GM12875 (cell line): ENCODE data around the gene CLEC16A.

Experiments used
- H3K4me3 ChIP-seq: one replicate; pipeline ENCODE4 v1.5.1; 2011; ENCODE audit warnings: low read depth, low read length, control low read depth
- CTCF ChIP-seq: IDR thresholded peaks from 2 replicates; pipeline ENCODE4 v1.5.1; 2011; ENCODE audit warnings: low read depth, mild to moderate bottlenecking, control low read depth, inconsistent platforms, low read length, moderate library complexity, borderline replicate concordance; ENCODE audit not compliant: insufficient read depth

CLEC16A gene

DNA sequence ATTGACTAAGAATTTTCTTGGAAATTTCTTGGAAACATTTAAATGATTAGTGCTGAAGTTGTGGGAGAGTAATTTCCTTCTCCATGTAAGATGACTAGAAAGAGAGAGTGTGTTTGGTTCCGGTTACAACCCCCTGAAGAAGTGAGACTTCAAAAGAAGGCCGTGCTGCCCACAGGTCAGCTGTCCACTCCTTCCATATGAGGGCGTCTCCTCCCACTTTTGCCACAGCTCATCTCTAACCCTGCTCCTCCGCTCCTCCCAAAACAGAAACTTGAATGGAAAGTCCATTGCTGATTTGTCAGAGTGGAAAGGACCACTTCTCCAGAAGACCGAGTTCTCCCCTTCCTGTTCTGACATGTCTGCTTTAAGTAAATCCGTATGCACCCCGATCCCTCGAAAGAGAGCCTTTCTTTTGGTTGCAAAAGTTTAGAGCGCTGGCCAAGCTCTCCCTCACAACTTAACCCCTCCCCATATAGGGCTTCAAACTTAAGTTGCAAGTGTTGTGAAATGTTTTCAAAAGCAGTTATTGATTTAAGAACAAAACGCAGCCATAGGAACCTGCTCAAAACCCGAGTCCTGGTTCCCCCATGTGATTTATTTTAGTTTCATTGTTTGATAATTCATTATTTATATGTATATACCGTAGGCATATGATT, 182.2 kb downstream of the CLEC16A start:
- TF ChIP-seq CTCF: no peak
- no peak overlapping the region for H3K4me3 ChIP-seq

DNA sequence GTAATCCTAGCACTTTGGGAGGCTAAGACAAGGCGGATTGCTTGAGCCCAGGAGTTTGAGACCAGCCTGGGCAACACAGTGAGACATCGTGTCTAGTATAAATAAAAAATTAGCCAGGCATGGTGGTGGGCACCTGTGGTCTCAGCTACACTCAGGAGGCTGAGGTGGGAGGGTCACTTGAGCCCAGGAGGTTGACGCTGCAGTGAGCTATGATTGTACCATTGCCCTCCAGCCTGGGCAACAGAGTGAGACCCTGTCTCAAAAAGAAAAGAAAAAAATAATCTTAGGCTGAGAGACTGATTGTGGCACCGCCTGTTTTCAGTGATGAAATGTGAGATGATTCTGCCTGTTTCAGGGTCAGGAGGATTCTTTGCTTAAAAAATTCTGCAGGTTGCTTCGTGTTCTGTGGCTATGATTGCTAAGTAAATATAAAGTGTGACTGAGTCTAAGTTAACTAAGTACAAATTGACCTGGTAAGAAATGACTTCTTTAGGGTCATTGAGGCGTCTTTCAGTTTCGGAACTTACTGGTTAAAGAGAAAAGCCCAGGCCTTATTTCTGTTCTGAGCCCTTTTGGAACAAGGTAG, 183.3 kb downstream of the CLEC16A start:
- TF ChIP-seq CTCF: no peak
- no peak overlapping the region for H3K4me3 ChIP-seq

- H3K4me3 ChIP-seq: no peak overlapping the region
- no peak for TF ChIP-seq CTCF
Measured at GRCh38 chr16:11128211-11129141, 184.1 kb downstream of the CLEC16A start.

- no peak overlapping the region for H3K4me3 ChIP-seq
- TF ChIP-seq CTCF: no peak
Measured at GRCh38 chr16:11129378-11129781, 185.0 kb downstream of the CLEC16A start.

- no peak for TF ChIP-seq CTCF
- H3K4me3 ChIP-seq: no peak overlapping the region
Measured at GRCh38 chr16:11130978-11131665, 186.8 kb downstream of the CLEC16A start.

GRCh38 chr16:11131706-11132105, 187.3 kb downstream of the CLEC16A start:
- TF ChIP-seq CTCF: no peak
- no peak overlapping the region for H3K4me3 ChIP-seq
